Cerebellar cortex (tissue), 1 donor: Measurements from ENCODE around the gene SLFN5.
"Not testable (repeated sequence)": the region's sequence is repeated elsewhere in the genome, so short reads cannot be mapped to it uniquely, and the experiment has no call there.

Source experiments
- DNase-seq: peaks from one replicate; pipeline ENCODE4 v3.0.0-alpha.2; 2015; ENCODE audit warnings: low spot score

The SLFN5 gene

GRCh38 chr17:35242805-35243560, at the start of gene SLFN5:
Gene SLFN5 (plus strand): TSS chr17:35243072. CDS start chr17:35258691, 15,619 bp downstream.
- DNase-seq: peak; percentile 88

GRCh38 chr17:35194001-35194400, 48.9 kb upstream of the SLFN5 start, which contains the start of gene SLC35G3:
Gene SLC35G3 (minus strand): TSS chr17:35194393. CDS start chr17:35194307, 86 bp downstream.
- not testable (repeated sequence) for DNase-seq

GRCh38 chr17:35195062-35195461, 47.8 kb upstream of the SLFN5 start:
- not testable (repeated sequence) for DNase-seq

GRCh38 chr17:35202582-35202981, 40.3 kb upstream of the SLFN5 start:
- not testable (repeated sequence) for DNase-seq

GRCh38 chr17:35210741-35211140, 32.1 kb upstream of the SLFN5 start:
- no peak for DNase-seq

- DNase-seq: no peak
Measured at GRCh38 chr17:35212668-35213067, 30.2 kb upstream of the SLFN5 start.

- DNase-seq: no peak
Measured at GRCh38 chr17:35213412-35213940, 29.4 kb upstream of the SLFN5 start.

- DNase-seq: no peak
Measured at GRCh38 chr17:35214192-35214591, 28.7 kb upstream of the SLFN5 start.

GRCh38 chr17:35214631-35215273, 28.1 kb upstream of the SLFN5 start:
- no peak for DNase-seq

- DNase-seq: no peak
Measured at GRCh38 chr17:35217107-35217506, 25.8 kb upstream of the SLFN5 start.

- DNase-seq: no peak
Measured at GRCh38 chr17:35218915-35219314, 24.0 kb upstream of the SLFN5 start.

GRCh38 chr17:35222452-35222851, 20.4 kb upstream of the SLFN5 start:
- no peak for DNase-seq

- no peak for DNase-seq
Measured at GRCh38 chr17:35224436-35224835, 18.4 kb upstream of the SLFN5 start.

GRCh38 chr17:35227546-35227945, 15.3 kb upstream of the SLFN5 start:
- no peak for DNase-seq

GRCh38 chr17:35229638-35230037, 13.2 kb upstream of the SLFN5 start:
- no peak for DNase-seq

GRCh38 chr17:35234315-35234714, 8.6 kb upstream of the SLFN5 start:
- not testable (repeated sequence) for DNase-seq

GRCh38 chr17:35235289-35235688, 7.6 kb upstream of the SLFN5 start:
- no peak for DNase-seq

GRCh38 chr17:35235917-35236316, 7.0 kb upstream of the SLFN5 start:
- DNase-seq: no peak

GRCh38 chr17:35236821-35237220, 6.1 kb upstream of the SLFN5 start:
- no peak for DNase-seq

GRCh38 chr17:35238821-35239220, 4.1 kb upstream of the SLFN5 start:
- DNase-seq: no peak

- no peak for DNase-seq
Measured at GRCh38 chr17:35239823-35240222, 3.0 kb upstream of the SLFN5 start.

- DNase-seq: no peak
Measured at GRCh38 chr17:35240861-35241260, 2.0 kb upstream of the SLFN5 start.

- no peak for DNase-seq
Measured at GRCh38 chr17:35241520-35241919, 1.4 kb upstream of the SLFN5 start.
